Stomach (tissue), 4 donors: ENCODE data around the gene CRACR2A.

Experiments used
- EP300 ChIP-seq: sonication (generic); formaldehyde crosslinking; IDR thresholded peaks from one replicate; pipeline ENCODE4 v1.6.1; 2017; ENCODE audit warnings: antibody characterized with exemption
- POLR2A ChIP-seq, 4 donors: fragments of 450-650 bp; IDR thresholded peaks; one replicate each; pipeline ENCODE4 v1.6.1; 2016; ENCODE audit warnings: antibody characterized with exemption in 4 of 4, control low read depth in 2 of 4, mild to moderate bottlenecking in 1 of 4, moderate library complexity in 1 of 4
- POLR2AphosphoS5 ChIP-seq, 3 donors: sonication (generic); formaldehyde crosslinking; IDR thresholded peaks; one replicate each; pipeline ENCODE4 v1.6.1; 2016; ENCODE audit warnings: antibody characterized with exemption in 3 of 3
- TF ChIP-seq, protein P1 (sequence below), 7 experiments: fragments of 450-650 bp in 4 of 7; fragments of 200-600 bp in 3 of 7; sonication (generic) in 3 of 7; IDR thresholded peaks; one replicate each; pipeline ENCODE4 v1.5.1; 2016 to 2019; ENCODE audit warnings: antibody characterized with exemption in 7 of 7, control low read depth in 2 of 7, mild to moderate bottlenecking in 1 of 7

DNA sequence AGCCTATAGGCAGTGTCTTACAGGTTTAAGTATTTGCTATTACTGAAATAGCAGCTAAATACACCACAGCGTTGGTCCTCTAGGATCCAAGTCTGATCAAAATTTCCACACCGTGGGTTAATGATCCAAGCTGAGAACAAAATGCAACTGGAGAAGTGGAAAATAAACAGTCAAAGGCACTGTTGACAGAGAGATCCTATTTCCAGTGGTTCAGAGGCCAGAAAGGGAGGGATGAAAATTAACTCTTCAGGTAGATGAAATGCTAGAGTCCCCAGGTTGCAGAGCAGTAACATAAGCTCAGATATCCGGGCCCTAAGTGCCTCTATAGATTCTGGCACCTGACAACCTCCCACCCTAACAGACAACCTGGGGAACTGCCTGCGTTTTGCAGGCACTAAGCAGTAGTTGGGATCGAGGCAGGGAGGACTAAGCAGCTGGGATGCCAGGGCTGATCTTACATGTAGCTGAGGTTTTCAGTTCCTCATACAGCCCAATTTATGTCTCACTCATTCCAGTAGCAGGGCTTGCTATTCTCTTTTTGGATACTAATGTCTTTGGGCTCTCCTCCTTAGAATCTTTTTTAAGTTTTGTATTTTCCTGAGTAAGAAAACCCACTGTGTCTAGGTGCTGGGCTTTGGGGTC is 42.7 kb upstream of the CRACR2A start:
- TF ChIP-seq, protein P1, sequence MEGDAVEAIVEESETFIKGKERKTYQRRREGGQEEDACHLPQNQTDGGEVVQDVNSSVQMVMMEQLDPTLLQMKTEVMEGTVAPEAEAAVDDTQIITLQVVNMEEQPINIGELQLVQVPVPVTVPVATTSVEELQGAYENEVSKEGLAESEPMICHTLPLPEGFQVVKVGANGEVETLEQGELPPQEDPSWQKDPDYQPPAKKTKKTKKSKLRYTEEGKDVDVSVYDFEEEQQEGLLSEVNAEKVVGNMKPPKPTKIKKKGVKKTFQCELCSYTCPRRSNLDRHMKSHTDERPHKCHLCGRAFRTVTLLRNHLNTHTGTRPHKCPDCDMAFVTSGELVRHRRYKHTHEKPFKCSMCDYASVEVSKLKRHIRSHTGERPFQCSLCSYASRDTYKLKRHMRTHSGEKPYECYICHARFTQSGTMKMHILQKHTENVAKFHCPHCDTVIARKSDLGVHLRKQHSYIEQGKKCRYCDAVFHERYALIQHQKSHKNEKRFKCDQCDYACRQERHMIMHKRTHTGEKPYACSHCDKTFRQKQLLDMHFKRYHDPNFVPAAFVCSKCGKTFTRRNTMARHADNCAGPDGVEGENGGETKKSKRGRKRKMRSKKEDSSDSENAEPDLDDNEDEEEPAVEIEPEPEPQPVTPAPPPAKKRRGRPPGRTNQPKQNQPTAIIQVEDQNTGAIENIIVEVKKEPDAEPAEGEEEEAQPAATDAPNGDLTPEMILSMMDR (IDR thresholded peaks at IDR 0.05), result no peak
- TF ChIP-seq EP300, result no peak
- no peak for TF ChIP-seq POLR2AphosphoS5 (IDR thresholded peaks at IDR 0.05)
- TF ChIP-seq POLR2A (IDR thresholded peaks at IDR 0.05), result no peak
